Endothelial cell of hepatic sinusoid (primary cell): ENCODE measurements around the gene PRKAR2B.
"Not testable (repeated sequence)": the region's sequence is repeated elsewhere in the genome, so short reads cannot be mapped to it uniquely, and the experiment has no call there.

ENCODE experiments used
- in situ Hi-C: cut with HindIII; loops from 2 replicates; pipeline ENCODE4 v1.10.0; 2017; ENCODE audit warnings: low sequenced_read_pairs

Gene PRKAR2B

GRCh38 chr7:107025449-107026103 lies 18.9 kb upstream of the PRKAR2B start:
- in situ Hi-C loops, result no loop called here

DNA sequence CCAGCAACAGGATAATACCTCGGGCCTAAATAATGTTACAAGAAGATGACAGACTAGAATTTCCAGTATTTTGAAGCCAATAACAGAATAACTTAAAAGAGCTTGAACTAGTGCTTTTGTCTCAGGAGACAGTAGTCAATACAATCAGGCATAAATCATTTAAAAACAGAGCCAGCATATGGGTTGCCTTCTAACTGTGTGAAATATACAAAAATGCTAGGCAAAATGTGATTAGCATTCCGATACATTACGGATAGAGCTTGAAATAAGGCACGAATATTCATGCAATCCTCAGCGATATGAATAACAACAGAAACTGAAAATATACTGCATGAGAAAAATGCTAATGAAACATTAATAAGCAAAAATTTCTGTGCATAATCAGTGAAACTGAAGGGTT lies 18.3 kb upstream of the PRKAR2B start:
- in situ Hi-C loops, result no loop called here

- in situ Hi-C loops, result no loop called here
Measured at GRCh38 chr7:107027208-107027607, 17.3 kb upstream of the PRKAR2B start.

GRCh38 chr7:107029061-107029763 lies 15.3 kb upstream of the PRKAR2B start:
- in situ Hi-C loops, result no loop called here

- in situ Hi-C loops, result no loop called here
Measured at GRCh38 chr7:107029764-107030286, 14.7 kb upstream of the PRKAR2B start.

GRCh38 chr7:107032050-107032449 lies 12.5 kb upstream of the PRKAR2B start:
- in situ Hi-C loops, result no loop called here

DNA sequence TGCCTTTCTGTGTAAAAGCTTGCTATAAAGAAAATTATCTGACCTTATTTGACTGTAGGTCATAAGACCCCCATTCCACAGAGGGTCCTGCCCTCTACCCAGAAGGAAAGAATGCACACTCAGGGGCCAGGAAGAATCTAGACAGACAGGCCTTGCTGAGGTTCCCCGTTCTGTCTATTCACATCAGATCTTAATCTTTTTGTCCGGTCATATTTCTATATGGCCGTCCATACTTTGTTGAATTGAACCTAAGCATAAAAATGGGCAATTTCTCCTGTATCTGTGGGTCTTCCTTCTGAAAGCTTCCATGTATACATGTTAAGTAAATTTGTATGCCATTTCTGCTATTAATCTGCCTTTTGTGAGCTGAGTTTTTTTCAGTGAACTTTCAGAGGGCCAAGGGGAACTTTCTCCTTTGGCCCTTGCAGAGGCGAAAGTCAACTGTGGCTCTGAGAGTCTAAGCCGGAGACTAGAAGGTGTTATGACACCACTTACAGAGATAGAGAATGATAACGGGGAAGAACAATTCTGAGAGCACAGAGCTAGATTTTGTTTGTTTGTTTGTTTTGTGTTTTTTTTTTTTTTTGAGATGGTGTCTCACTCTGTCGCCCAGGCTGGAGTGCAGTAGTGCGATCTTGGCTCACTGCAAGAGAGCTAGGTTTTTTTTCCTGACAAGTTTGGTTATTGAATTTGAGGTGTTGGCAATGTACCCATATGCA lies 11.6 kb upstream of the PRKAR2B start:
- in situ Hi-C loops, result no loop called here

DNA sequence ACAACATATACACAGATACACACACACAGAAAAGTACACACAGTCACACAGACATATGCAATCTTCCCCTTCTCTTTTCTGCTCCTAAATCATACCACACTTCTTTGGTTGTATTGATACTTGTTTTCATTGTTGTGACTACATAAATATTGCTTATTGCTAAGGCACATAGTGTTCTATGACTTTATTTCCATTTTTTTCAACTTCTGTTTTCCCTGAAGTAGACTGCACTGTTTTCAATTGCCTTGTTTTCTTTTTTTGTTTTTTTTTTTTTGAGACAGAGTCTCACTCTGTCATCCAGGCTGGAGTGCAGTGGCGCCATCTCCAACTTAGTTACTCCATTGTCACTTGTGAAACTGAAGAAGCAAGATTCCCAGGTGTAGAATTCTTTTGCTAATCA lies 10.0 kb upstream of the PRKAR2B start:
- in situ Hi-C loops, result no loop called here

DNA sequence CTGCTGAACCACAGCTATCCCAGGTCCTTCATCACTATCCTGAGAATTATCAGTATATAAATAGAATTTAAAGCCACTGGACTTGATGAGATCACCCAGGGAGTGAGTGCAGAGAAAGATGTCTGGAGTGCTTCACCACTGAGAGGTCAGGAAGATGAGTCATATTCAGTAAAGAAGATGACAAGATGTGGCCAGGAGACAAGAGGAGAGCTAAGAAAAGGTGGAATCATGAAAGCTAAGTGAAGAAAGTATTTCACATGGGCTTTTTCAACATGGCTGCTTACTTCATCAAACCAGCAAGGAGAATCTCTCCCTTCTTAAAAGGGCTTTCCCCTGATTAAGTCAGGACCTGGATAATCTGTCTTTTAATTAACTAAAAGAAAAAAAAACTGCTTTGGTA lies 9.1 kb upstream of the PRKAR2B start:
- in situ Hi-C loops, result no loop called here

GRCh38 chr7:107036535-107036934 lies 8.0 kb upstream of the PRKAR2B start:
- in situ Hi-C loops, result no loop called here

- in situ Hi-C loops, result no loop called here
Measured at GRCh38 chr7:107037717-107038603, 6.5 kb upstream of the PRKAR2B start.

DNA sequence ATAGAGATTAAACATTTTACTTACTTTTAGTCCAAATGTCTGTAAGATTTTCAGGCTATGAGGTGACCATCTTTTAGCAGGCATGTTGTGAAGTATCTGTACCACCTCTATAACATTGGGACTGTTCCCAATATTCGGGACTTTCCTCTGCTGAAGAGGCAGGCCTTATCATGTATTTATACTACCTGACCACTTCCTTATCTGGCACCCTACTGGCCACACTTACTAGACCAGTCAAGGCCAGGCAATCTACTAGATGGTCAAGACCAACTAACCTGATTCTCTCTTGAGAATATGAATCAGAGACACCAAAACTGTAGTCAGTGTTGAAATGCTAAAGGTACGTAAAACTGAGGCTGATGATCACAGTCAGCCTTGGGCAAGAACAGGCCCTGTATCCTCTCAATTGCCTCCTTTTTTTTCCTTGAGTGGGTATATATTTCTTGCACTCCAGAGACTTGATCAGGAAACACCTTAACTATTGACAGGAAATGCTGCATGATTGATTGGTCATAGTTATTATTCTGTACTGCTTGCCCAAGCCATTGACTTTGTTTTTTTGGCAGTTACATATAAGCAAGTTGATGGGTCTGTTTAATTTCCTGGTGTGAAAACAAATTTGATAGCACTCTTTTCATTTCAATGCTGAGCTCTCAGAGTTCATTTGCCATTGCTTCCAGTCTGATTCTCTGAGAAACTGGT lies 5.2 kb upstream of the PRKAR2B start:
- in situ Hi-C loops, result no loop called here

GRCh38 chr7:107041097-107041496 lies 3.4 kb upstream of the PRKAR2B start:
- in situ Hi-C loops, result no loop called here

DNA sequence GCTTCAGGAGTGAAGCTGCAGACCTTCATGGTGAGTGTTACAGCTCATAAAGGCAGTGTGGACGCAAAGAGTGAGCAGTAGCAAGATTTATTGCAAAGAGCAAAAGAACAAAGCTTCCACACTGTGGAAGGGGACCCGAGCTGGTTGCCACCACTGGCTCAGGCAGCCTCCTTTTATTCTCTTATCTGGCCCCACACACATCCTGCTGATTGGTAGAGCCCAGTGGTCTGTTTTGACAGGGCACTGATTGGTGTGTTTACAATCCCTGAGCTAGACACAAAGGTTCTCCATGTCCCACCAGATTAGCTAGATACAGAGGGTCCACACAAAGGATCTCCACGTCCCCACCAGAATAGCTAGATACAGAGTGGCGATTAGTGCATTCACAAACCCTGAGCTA lies 2.7 kb upstream of the PRKAR2B start:
- in situ Hi-C loops, result not testable (repeated sequence)

DNA sequence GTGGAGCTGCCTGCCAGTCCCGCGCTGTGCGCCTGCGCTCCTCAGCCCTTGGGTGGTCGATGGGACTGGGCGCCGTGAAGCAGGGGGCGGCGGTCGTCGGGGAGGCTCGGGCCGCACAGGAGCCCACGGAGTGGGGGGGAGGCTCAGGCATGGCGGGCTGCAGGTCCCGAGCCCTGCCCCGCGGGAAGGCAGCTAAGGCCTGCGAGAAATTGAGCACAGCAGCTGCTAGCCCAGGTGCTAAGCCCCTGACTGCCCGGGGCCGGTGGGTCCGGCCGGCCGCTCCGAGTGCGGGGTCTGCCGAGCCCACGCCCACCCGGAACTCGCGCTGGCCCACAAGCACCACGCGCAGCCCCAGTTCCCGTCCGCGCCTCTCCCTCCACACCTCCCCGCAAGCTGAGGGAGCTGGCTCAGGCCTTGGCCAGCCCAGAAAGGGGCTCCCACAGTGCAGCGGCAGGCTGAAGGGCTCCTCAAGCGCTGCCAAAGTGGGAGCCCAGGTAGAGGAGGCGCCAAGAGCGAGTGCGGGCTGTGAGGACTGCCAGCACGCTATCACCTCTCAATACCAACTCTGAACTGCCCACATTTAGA lies 2.1 kb upstream of the PRKAR2B start:
- in situ Hi-C loops, result not testable (repeated sequence)

GRCh38 chr7:107043491-107043890 lies 1.0 kb upstream of the PRKAR2B start:
- in situ Hi-C loops, result no loop called here

DNA sequence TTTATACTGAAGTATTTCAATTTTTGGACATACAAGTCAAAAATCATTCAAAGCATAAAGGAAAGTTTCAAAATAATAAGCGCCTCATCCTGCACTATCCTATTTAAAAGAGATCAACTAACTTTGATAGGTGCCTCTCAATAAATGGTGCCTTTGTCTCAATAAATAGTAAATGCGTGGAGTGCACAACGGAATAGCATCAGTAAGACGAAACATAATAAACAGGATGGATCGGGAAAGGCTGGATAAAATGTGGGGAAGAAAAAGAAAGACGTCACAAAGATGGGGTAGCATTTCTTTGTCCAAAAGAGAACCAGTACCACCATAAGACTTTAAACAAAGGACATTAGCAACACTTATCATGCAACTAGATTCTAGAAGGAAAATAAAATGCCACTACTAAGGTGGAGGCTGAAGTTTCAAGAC lies 571 bp upstream of the PRKAR2B start:
- in situ Hi-C loops, result no loop called here

GRCh38 chr7:107045195-107045960 lies 873 bp downstream of the PRKAR2B start:
- in situ Hi-C loops, result loop anchor here (5.0 kb wide), 1 partner anchor 48 kb away; no protein-coding TSS in a partner anchor

DNA sequence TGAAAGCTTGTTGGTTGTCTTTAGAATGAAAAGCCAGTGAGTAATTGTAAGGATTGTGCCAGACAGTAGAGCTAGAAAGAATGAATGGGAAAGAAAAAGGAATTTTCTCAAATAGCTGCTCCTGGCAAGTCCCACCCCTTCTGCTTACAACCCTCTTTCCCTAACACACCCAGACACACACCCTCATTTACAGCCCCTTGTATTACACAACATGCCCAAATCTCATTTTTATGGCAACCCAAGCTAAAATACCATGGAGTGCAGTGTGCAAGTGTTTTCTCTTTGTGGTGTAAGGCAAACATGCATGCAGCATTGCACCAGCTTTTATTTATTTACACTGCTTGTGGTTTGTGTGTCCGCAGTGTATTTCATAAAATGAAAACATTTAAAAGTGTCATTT lies 1.5 kb downstream of the PRKAR2B start:
- in situ Hi-C loops, result loop anchor here (5.0 kb wide), 1 partner anchor 49 kb away; no protein-coding TSS in a partner anchor
